ENCODE results near the gene MRPL20.
A peak's percentile ranks its signal among the peaks of the same experiment; 100 is the strongest.
"Not testable (repeated sequence)": the region's sequence is repeated elsewhere in the genome, so short reads cannot be mapped to it uniquely, and the experiment has no call there.

Gene MRPL20

GRCh38 chr1:1437033-1437903, 30.2 kb upstream of the MRPL20 start:
- DNase-seq = no peak

GRCh38 chr1:1436630-1437032, 29.5 kb upstream of the MRPL20 start:
- DNase-seq = no peak

GRCh38 chr1:1435911-1436629, 29.0 kb upstream of the MRPL20 start:
- DNase-seq = no peak

- DNase-seq = peak in 1 of 2 experiments; percentile 23
Observed at GRCh38 chr1:1435106-1435903, 28.2 kb upstream of the MRPL20 start, which contains the start of gene VWA1. Gene VWA1 (plus strand): TSS chr1:1435690. CDS start chr1:1435749, 59 bp downstream.

- DNase-seq = no peak
Observed at GRCh38 chr1:1434824-1435105, 27.7 kb upstream of the MRPL20 start.

GRCh38 chr1:1434131-1434823, 27.2 kb upstream of the MRPL20 start:
- no peak for DNase-seq

GRCh38 chr1:1433804-1434130, 26.7 kb upstream of the MRPL20 start:
- no peak for DNase-seq

GRCh38 chr1:1432951-1433803, 26.1 kb upstream of the MRPL20 start:
- DNase-seq = no peak

- no peak for DNase-seq
Observed at GRCh38 chr1:1432274-1432950, 25.3 kb upstream of the MRPL20 start.

GRCh38 chr1:1431845-1432273, 24.8 kb upstream of the MRPL20 start:
- DNase-seq = no peak

GRCh38 chr1:1430992-1431844, 24.1 kb upstream of the MRPL20 start:
- DNase-seq = no peak

- DNase-seq = no peak
Observed at GRCh38 chr1:1430114-1430982, 23.3 kb upstream of the MRPL20 start.

- no peak for DNase-seq
Observed at GRCh38 chr1:1429671-1430073, 22.6 kb upstream of the MRPL20 start.

- not testable (repeated sequence) for DNase-seq
Observed at GRCh38 chr1:1428967-1429366, 21.9 kb upstream of the MRPL20 start.

- DNase-seq = no peak
Observed at GRCh38 chr1:1428174-1428573, 21.1 kb upstream of the MRPL20 start.

GRCh38 chr1:1427820-1428148, 20.7 kb upstream of the MRPL20 start:
- no peak for DNase-seq

GRCh38 chr1:1427106-1427819, 20.2 kb upstream of the MRPL20 start:
- no peak for DNase-seq

- no peak for DNase-seq
Observed at GRCh38 chr1:1426496-1427105, 19.5 kb upstream of the MRPL20 start.

Measured in AML-193 (cell line).